HG02970 (cell line): ENCODE data around the gene MYL4.

Experiments used
- ATAC-seq: cut with Tn5 transposase; IDR thresholded peaks from one replicate; pipeline ENCODE4 v1.9.1; 2021; ENCODE audit warnings: mild to moderate bottlenecking, moderate library complexity, moderate number of reproducible peaks; ENCODE audit not compliant: unreplicated experiment, low FRiP score

MYL4 gene

GRCh38 chr17:47239619-47239966 is 30.4 kb downstream of the MYL4 start:
- no peak for ATAC-seq

- no peak for ATAC-seq
These were observed 31.0 kb downstream of the MYL4 start for GRCh38 chr17:47239967-47240651.

GRCh38 chr17:47240806-47241205 is 31.7 kb downstream of the MYL4 start:
- ATAC-seq: no peak

GRCh38 chr17:47242648-47243047 is 33.5 kb downstream of the MYL4 start:
- ATAC-seq: no peak

GRCh38 chr17:47243737-47244598 is 34.8 kb downstream of the MYL4 start:
- ATAC-seq: no peak

GRCh38 chr17:47244697-47245096 is 35.5 kb downstream of the MYL4 start:
- ATAC-seq: no peak

- ATAC-seq: no peak
These were observed 37.0 kb downstream of the MYL4 start for GRCh38 chr17:47246120-47246519.

- ATAC-seq: no peak
These were observed 41.7 kb downstream of the MYL4 start for GRCh38 chr17:47250855-47251254.

- ATAC-seq: no peak
These were observed 42.3 kb downstream of the MYL4 start for GRCh38 chr17:47251421-47251940.

- ATAC-seq: no peak
These were observed 43.1 kb downstream of the MYL4 start for GRCh38 chr17:47252209-47252608.

GRCh38 chr17:47252766-47253512 is 43.8 kb downstream of the MYL4 start:
- ATAC-seq: no peak

- peak; percentile 72 for ATAC-seq
These were observed 44.6 kb downstream of the MYL4 start, which contains the start of gene ITGB3 for GRCh38 chr17:47253541-47254402. ITGB3 (plus strand) TSS chr17:47253827; CDS start chr17:47253862, 35 bp downstream.

- ATAC-seq: no peak
These were observed 45.3 kb downstream of the MYL4 start for GRCh38 chr17:47254403-47254943.

- ATAC-seq: no peak
These were observed 48.6 kb downstream of the MYL4 start for GRCh38 chr17:47257651-47258339.

- no peak for ATAC-seq
These were observed 53.4 kb downstream of the MYL4 start for GRCh38 chr17:47262586-47262985.

GRCh38 chr17:47264166-47264565 is 55.0 kb downstream of the MYL4 start:
- ATAC-seq: no peak

- no peak for ATAC-seq
These were observed 56.9 kb downstream of the MYL4 start for GRCh38 chr17:47265983-47266541.

GRCh38 chr17:47266782-47267181 is 57.6 kb downstream of the MYL4 start:
- ATAC-seq: no peak

- no peak for ATAC-seq
These were observed 58.2 kb downstream of the MYL4 start for GRCh38 chr17:47267354-47267828.
